SKM-1 (cell line): Measurements from ENCODE around the gene ADARB2.

Source experiments
- DNase-seq: peaks from one replicate; lab custom pipeline; 2025; ENCODE audit not compliant: unreplicated experiment; lab: John Stamatoyannopoulos, UW

ADARB2 gene

DNA sequence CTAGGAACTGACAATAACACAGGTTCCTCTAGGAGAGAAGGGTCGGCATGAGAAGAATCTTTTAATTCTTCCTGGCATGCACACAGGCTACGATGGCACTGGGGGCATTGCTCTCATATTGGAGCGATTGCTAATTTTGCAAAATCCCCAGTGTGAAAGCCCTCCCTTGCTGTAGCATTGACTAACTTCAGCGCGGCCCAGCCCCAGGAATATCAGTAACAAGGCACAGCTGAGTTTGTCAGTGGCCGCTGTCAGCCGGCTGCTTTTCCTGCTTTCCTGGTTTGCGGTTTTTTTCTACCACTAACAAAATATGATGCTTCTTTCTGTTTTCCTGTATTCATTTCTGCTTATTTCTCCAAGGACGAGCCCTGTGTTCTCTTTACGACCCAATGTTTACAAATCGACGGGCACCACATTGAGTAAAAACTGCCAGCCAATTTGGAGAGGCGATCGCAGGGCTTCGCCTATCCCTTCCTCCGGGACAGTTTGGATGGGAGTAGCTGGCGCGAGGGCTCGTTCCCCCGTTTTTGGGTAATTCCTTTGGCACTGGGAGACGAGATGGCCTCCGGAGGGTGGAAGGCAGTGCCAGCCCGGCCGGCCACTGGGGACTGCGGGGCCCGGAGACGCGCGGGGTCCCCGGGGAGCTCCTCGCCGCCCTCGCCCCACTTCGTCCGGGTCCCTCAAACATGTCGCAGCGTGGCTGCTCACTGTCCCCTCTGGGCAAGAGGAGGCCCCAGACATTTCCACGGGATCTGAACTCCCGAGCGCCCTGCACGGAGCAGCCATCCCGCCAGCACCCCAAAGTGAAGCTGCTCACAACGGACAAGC lies 967 bp downstream of the ADARB2 start:
- DNase-seq: no peak

DNA sequence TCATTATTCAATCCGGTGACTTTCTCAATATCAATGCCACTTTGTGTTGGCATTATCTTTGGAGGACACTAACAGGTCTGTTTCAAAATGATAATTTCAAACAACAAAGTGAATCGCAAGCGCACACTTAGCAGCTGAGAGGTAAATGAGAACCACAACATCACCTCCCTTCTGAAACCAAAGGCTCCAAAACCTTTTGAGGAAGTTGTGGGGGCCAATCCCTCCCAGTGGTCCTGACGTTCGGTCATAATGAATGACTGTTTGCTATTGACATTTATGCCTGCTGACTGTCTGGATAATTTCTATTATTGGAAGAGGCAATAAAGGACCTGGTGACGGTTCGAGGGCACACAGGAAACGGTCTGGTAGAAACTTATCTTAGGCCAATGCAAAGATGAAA lies 1.8 kb downstream of the ADARB2 start:
- DNase-seq: no peak

DNA sequence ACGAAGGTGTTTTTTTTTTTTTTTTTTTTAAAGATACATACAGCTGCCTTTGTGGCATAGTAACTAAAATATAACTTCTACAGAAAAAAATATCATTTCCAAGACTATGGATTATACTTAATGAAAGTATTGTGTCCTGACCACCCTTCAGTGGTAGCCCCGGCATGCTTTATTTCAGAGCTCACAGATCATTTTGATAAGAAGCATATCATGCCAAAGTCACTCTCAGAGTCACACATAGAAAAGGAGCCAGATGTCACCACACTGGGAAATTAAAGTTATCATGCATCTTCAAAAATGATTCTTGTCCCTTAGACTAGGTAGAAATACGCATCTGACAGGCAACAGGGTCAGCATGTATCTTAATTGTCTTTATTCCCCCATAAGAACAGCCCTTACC lies 3.0 kb downstream of the ADARB2 start:
- no peak for DNase-seq

DNA sequence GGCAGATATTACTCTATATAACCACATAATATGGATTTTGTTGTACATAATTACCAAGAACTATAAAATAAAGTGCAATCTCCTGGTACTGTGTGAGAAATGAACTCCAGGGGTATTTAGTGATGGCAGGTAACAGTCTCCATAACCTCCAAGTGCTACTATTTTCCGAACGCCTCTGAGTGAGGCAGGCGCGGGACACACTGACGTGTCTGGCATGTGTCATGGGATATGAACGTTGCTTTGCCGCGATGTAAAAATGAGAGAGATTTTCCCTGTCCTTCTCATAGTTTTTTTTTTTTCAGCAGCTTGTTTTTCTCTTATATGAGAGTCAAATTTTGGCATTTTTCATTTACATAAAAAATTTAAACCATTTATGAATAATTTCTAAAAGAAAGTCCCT lies 3.6 kb downstream of the ADARB2 start:
- no peak for DNase-seq

DNA sequence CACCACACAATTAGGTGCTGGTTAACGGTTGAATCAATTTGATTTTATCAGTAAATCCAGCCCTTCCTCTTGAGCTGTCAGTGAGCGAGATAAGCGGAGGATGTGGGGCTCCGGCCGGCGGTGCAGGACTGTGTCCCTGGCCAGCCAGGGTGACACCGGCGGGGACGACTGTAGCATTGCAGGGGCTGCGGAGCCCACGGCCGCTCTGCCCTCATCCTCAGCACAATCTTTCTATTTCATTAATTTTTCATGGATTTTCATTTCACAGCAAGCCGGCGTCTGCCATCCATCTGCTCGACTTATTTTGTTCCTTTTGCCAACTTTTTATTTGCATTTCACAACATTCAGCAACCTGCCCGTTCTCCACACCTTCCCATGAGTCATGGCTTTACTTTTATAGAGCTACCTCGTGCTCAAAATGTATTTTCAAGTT lies 4.7 kb downstream of the ADARB2 start:
- DNase-seq: no peak

DNA sequence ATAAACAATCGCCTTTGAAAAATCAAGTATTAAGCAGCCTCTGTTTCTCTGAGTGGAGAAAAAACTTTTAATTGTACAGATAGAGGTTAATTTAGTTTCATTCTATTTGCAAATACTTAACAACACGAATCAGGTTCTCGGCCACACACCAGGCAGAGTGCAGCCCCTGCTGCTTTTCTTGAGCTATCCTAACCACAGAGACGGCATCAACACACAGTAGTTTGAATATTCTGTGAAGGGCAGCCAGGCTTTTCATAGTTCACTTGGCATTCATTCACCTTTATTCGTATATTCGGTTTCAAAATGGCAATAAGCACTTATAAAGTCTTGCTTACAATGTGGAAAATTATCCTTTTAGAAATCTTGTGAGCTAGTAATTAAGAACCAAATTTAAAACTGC lies 5.7 kb downstream of the ADARB2 start:
- DNase-seq: no peak

DNA sequence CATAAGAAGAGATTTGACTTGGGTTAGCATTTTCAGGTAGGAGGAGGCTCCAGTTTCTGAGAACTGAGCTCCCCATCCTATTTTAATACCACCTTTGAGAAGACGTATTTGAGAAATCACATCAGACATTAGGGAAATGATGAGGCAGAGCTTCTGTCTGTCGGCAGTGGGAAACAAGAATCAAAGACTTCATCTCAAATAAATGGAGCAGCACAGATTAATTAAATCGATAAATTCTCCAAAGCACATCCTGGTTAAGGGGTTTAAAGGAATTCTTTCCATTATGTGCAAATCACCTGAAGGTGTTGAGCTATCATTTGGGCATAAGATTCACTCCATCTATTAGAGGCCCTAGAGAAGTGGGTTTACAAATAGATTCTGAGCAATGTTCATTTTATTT lies 7.6 kb downstream of the ADARB2 start:
- no peak for DNase-seq

DNA sequence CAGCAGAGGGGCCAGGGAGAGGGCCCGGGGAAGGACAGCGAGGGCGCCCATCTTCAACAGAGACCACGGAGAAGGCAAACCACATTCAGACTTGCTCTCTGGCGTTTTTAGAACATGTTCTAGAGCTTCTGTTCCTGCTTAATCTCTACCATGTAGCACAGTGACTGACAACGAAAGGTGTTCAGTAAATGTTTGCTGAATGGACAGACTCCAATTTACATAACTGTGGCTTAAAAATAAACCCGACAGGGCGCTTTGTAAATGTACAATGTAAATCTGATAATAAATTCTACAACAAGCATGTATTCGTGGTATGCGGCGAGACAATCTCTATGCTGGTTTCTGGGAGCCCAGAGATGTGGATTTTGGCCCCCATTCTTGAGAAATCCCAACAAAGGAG lies 10.5 kb downstream of the ADARB2 start:
- DNase-seq: no peak

DNA sequence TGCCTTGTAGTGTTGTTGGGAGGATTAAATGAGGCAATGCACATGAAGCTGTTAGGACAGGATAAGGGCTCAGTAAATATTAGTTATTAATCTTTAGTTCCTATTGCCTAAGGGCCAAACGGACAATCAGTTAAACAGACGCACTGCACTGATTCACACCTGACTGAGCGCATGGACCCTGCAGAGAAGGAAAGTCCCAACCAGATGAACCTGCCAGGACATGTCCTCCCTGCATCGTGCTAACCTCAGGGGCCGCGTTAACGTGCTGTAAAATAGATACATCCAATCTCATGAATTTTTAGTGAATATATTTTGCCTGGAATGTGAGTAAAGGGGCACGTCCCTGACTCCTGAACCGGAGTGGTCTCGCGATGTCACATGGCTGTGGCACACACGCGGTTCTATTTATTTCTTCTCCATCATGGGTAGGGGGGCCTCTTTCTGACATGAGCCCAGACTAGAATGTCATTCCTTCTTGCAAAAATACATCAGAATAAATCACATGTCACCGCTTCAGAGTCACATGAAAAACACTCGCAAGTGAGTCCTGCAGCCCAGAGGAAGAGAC lies 12.3 kb downstream of the ADARB2 start:
- DNase-seq: no peak

DNA sequence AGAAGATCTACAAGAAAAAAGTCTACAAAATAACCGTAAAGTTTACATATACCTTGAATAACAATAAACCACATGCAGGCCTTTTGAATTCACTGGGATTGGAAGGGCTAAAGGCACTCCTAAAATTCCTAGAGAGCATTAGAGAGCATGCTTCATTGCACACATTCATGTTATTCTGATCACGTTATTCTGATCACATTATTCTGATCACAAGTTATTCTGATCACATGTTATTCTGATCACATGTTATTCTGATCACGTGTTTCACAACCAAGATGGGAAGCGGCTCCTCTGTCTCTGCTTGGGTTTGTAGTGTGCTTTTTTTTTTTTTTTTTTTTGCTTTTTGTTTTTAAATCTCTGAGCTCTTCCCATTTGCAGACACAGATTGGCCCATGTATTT lies 20.5 kb downstream of the ADARB2 start:
- no peak for DNase-seq

DNA sequence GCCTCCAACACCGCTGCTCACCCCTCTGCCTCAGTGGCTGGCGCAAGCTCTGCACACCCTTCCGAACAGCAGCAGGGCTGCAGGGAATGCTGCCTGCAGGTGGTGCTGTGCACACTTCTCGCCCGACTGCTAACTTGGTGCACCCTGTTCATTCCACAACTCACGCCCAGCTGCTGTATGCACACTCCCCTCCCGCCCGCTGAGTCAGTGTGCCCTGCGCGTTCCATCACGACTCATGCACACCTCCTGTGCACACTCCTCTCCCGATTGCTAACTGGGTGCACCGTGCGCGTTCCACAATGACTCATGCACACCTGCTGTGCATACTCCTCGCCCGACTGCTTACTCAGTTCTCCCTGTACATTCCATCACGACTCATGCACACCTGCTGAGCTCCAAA lies 21.5 kb downstream of the ADARB2 start:
- no peak for DNase-seq

DNA sequence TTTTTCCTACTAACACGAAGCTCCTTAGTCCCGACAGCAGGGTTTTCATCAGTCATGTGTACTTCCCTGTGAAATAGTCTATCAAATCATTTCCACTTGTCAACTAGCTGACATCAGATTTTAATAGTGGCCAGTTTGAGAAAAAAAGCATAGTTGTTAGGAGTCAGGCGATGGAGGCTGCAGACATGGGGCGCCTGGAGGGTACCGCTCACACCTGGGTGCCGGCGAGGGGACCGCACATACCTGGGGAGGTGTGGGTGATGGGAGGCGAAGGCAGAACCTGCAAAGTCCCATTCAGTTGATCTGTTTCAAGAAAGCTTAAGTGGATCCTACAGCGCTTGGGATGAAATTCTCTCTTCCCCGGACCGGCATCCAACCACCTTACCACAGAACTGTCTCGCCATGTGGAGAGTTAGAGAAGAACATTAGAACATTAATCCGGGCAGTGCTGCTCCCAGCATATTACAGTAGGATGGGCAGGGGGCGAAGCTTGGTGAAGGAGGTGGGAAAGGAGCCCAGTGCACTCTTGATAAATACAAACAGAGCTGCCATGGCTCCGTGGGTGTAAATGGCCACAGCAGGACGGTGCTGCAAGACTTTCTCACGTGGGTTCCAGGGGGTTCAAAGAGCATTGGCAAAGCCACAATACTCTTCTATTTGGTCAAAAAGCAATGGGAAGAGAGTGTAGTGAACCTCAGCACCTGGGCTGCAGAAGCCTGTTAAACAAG lies 24.2 kb downstream of the ADARB2 start:
- no peak for DNase-seq

DNA sequence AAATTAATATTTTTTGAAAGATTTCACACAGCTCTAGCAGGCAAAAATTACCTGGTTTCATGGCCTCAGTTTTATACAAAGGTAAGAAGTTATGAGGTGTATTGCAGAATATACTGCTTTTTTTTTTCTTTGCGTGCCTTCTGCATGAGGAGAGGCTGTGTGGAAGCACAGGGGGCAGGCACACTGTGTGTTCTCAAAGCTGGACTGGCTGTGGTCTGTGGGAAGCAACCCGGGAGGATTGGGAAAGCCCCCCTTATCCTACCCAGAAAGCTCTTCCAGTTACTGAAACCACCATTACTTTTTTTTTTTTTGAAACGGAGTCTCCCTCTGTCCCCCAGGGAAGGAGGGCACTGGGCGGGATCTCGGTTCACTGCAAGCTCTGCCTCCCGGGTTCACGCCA lies 25.0 kb downstream of the ADARB2 start:
- no peak for DNase-seq

DNA sequence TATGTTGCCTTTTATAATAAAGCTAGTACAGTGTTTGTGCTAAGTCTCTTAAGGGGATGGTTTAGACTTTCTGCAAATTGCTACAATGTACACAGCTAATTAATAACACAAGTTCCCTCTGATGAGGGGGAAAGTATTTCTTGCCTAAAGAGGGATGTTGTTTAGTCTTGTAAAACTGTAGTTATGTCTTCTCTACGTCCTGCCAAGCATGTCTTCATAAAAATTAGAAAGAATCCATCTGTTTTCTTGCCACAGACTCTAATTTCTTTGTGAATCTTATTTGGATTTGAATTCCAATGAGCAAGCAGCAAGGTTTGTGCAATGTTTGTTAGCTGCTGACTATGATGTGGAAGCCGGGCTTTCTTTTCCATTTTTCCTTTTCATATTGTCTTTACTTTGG lies 28.2 kb downstream of the ADARB2 start:
- no peak for DNase-seq

DNA sequence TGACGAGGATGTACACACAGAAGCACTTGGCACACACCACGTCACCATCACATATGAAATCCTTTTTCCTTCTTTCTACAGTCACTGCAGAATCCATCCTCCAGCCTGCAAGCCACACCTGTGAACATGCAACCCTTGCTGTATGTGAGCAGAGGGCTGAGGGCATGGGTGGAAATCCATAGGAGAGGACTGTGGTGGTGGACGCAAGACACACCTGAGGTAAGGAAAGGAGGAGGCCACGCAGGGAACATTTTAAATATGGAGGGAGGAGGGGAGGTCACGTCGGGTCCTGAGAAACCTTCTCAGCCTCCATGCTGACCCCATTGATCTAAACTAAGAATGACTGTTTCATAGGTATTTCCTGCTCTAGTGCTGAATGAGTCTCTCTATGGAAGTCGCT lies 28.6 kb downstream of the ADARB2 start:
- DNase-seq: no peak

DNA sequence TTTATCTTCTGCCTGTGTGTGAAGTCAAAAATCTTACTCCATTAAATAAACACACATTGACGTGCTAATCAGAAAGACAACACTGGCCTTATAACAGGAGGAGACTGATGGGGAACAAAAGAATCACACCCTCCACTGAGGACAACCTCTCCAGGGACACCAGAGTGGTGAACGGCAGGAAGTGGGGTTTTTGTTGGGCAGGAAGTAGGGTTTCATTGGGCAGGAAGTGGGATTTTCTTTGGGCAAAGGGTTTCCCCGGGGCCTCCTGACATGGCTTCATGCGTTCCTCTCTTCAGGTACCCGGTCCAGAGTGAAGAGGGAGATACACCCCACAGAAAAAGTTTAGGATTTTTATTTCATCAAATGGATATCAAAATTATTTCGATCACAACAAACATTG lies 30.6 kb downstream of the ADARB2 start:
- DNase-seq: no peak

DNA sequence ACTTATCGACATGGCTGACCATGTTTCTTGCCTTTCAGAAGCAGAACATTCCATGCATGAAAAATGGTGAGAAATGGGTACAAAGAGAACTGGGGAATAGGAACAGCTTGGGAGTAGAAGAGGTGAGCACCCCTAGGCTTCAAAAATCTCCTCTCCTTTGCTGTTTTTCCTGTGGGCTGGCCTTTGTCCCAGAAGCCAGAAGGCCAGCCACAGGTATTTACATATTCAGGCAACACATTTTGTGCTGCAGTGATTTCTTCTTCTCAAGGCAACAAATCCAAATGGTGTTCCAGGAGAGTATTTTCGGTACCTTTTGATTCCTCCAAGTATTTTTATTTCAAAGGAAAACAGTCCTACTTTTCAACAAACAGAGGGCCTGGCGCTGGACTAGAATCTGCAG lies 31.1 kb downstream of the ADARB2 start:
- DNase-seq: no peak

DNA sequence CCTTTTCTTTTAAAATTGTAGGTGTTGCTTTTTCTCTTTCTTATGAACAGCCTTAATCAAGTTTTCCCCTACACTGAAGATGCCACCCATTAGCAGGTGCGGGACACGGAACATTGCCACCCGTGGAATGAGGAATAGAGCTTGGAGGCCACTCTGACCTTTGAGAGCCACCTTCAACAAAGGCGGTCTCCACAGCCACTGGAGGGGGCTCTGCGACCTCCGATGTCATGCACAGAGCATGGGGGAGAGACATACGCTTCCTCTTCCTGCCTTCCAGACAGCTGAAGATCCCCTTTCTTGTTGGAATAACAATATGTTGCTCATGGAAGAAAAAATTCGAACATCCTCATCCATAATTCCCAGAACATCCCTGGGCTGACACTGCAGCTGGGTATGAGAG lies 39.1 kb downstream of the ADARB2 start:
- no peak for DNase-seq

DNA sequence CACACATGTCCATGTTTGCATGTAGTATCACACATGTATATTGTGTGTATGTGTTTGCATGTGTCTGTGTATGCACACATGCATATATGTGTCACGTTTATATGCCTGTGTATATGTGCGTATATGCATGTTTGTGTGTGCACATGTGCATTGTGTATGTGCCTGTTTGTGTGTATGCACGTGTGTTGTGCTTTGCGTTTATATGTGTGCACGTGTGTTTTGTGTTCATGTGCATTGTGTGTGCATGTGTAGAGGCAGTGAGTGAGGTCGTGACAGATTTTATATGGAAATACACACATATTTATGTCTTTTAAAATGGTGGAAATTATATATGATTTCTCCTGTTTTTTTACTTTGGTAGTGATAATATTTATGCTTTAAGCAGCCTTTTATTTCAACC lies 41.2 kb downstream of the ADARB2 start:
- DNase-seq: no peak

DNA sequence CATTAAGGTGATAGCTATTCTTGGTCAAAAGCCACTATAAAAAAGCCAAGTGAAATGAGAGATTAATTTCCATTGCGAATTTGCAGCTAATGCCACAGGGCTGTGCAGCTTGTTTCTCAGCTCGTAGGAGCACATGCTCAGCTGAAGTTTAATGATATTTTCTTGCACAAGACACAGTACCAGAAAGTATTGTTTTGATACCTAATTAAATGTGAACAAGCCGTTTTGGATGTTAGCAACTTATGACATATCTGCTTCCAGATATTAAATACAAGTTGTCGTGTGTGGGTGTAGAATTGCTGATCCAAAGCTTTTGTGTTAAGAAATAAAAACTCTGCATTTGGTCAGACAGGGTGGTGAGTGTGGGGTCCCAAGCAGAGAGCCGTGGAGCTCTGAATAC lies 47.2 kb downstream of the ADARB2 start:
- DNase-seq: no peak

DNA sequence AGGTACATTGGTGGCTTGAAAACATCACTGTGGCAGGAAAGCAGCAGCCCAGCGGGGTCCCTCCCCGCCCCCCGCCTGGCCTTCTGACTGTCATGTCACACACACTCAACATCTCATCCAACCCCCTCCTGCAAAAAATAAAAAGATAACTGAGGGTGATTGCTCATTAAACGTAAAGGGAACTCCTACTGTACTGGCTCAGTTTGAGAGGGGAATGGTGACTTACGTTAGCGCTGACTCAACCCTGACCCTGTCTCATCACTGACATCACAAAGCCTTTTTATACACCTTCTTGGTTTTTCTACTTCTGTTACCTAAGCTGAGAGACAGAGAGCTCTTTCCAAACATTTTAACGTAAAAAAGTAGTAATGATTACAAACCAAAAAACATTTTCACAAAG lies 48.8 kb downstream of the ADARB2 start:
- no peak for DNase-seq

DNA sequence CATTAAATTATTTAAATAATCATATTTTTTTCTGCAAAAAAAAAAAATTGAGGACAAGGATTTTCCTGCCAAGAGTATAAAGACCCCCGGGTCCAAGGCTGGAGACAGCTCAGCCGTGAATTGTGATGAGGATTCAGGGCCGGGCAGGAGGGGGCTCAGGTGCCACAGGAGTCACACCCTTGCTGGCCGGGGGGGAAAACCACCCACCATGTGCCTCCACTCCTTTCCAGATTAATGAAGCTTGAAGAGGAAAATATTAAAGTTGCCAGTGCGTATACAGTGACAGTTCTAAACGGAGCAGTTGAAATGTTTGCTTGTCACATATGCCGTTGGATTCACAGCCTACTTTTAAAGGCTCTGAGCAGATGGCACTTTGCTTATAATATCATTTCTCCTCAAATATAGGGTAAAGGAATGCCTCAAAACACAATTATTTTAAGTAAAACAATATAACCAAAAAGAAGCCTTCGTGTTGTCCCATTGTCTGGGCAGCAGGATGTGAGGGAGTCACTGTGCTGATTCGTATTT lies 49.6 kb downstream of the ADARB2 start:
- no peak for DNase-seq
